GM19328 (cell line): Measurements from ENCODE around the gene PDE4D.

ENCODE experiments used
- ATAC-seq: cut with Tn5 transposase; IDR thresholded peaks from one replicate; pipeline ENCODE4 v1.9.1; 2021; ENCODE audit warnings: mild to moderate bottlenecking, moderate library complexity; ENCODE audit not compliant: unreplicated experiment

Gene PDE4D

DNA sequence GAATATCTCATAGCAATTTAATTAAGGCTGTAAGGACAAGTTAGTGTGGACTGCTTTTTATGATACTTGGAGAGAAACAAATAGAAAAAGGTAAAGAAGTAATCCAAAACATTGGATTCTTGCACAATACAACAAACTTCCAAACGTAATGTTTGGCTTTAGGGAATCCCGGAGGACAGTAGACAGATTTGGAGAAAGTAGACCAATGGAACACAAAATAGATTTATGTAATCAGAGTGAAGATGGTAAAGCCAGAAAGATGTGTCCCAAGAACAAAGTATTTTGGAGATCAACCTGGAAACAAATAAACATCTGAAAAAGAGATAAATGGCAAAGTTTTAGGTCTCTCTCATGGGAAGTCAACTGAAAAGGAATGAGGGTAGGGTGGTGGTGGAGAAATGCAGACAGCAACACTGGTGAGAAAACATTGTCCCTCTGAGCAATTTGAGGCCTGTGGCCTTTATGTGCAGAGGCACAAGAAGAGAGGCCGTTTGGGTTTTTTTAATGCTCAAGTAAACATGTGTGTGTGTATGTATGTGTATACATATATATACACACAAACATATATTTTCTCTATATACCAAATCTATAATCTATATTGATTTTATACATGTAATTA lies 620.6 kb downstream of the PDE4D start:
- no peak for ATAC-seq

DNA sequence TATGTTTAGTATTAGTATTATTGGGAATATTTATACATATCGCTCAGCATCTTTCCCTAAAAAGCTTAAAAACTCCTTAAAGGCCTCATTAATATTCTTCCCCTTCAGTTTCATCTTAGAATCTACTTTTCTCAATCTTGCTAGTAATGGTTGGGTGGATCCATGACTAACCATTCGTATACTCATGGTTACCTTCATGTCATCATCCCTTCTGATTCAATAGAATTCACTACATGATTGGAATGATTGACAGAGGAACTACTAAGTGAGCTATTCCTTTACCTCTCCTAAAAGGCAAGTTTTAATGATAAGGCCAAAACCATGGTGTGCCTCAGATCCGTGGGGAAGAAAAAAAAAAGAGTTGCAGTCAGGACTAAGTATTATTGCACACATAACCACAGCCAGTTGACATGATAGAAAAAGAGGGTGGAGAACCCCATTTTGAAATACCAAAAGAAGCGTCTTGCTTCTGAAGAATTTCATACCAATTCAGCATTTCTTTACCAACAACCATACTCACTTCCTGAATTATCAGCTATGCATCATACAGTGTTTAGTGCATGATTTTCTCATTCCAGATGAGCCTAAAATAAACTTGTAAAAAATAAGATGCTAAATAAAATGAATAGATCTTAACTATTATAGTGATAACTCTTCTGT lies 624.6 kb downstream of the PDE4D start:
- ATAC-seq = no peak

DNA sequence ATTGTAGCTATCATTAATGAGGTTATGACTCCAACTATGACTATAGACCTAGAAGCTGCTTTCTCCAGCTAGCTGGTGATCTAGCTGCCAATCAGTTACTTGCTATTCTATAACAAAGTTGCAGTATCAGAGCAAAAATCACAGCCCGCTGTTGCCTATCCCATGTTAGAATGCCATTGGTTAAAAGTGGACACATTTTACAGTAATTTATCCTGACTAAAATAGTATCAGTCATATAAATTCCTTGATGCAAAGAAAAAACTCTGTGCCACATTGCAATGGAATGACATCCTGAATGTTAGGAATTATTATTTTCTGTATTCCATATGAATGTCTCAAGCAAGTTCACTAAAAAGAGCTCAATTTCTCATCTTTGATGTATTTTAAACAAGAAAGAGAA lies 626.5 kb downstream of the PDE4D start:
- no peak for ATAC-seq

DNA sequence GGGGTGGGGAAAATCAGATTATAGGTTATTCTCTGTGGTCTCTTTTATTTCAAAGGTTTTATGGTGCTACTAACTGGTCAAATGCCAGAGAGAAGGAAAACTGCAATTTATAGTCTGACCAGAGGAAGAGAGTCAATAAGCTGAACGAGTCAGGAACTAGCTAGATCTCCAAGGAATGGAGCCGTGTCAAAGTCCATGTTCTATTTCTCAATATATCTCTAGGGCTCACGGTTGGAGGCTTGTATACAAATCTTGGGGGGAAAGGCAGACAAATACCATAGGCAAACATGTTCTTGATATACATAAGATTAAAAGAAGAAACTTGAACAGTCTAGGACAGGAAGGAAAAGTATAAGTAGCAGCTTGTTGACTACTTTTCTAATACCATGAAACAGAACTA lies 627.1 kb downstream of the PDE4D start:
- ATAC-seq = no peak

DNA sequence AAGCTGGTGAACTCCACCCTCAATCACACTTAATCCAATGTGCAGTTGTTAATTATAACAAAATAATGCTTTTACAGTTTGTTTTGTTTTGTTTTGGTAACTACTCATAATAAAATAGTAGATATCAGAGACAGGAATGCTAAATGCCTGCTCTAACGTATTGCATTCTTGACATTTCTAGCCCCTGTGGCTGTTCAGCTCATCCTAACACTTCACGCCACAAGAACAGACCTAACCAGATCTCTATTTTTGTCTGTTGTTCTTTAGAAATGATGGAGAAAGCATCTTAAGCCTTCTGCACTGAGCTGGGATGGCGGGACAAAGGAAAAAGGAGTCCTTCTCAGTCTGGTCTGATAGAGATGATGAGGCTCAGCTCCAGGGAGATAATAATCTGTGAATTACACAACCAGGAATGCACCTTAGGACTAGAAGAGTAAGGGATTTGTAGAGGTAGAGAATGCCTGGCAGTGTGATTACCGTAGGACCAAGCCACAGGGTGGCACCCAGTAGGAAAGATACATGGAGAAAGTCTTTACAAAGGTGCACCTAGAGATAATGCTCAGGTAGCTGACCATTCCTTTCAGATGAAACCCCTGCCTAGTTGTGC lies 628.8 kb downstream of the PDE4D start:
- ATAC-seq = no peak

DNA sequence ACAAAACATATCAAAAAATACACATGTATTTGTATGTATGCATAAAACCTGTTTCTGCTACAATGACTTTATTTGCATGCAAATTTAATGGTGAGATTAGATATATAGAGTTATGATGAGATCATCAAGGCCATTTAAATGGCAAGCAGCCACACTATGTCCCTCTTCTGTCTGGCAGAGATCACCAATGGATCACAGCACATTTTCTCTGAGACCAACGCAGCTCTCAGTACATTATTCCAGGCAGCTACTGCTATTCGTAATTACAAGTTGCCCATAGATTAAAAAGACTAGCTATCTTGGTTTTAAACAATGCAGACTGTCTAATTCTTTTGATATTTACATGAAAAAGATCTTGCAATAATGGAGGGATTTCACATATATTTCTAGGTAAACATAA lies 629.5 kb downstream of the PDE4D start:
- no peak for ATAC-seq

DNA sequence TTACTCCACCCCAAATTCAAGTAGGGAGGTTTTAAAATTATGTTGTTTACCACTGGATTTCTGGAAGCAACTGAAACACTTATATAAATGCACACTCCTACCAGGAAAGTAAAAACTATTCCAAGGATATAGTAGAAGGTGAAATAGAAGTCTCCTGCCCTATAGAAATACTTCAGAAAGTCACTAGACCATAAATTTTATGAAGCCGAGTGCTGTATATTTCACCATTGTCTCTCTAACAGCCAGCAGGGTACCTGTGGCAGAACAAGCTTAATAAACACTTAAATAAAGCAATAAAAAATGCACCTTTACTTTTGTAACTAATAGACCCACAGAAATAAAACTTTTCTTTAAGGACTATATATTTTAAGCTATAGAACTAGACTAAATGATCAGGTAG lies 631.6 kb downstream of the PDE4D start:
- ATAC-seq = no peak

DNA sequence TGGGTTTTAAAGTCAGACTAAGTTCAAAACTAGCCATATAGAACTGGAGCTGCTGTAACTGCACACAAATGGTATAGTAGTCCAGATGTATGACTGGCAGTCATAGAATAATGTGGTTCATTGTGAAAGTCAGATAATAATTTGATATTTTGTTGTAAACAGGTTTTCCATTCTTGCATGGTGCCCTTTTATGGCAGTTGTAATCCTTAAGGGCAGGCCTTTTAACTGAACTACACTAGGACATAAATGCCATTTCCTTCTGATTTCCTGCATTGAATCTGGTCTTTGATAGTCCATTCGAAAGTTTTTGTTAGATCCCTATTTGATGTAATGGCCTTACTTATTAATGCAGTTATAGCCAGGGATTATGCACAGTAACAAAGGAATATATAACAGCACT lies 632.6 kb downstream of the PDE4D start:
- ATAC-seq = no peak

DNA sequence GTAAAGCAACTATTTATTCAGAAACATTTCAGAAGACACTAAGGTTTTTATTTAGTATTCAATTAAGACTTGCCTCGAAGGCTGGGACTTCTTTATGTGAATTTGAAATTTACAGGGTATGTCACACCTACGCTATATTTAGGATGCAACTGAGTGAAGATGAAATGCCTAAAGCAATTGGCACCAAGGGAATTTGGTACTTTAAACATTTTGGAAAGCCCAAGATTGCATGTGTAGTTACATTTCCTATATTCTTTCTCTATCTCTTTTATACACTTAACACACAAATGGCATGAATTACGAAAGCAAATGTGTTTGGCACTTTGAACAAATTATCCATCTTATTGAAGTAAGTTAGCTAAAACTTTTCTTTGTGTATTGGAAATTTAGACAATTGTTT lies 633.3 kb downstream of the PDE4D start:
- ATAC-seq = no peak

DNA sequence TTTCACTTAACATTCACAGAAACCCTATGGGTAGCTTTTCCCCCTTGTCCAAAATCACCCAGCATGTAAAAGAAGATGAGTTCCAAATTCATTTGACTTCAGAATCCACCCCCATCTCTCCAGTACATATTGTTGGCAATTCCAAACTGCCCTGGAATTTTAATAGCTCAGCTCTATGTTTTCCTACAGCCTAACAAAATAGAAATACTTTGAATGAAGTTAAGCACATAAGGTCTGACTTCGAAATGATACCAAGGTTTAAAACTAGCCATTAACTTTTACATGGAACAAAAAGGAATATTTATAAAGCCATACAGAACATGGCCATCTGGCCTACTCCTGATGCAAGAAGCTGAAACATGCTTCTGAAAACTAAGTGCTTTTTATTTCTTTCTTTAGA lies 634.3 kb downstream of the PDE4D start:
- no peak for ATAC-seq

DNA sequence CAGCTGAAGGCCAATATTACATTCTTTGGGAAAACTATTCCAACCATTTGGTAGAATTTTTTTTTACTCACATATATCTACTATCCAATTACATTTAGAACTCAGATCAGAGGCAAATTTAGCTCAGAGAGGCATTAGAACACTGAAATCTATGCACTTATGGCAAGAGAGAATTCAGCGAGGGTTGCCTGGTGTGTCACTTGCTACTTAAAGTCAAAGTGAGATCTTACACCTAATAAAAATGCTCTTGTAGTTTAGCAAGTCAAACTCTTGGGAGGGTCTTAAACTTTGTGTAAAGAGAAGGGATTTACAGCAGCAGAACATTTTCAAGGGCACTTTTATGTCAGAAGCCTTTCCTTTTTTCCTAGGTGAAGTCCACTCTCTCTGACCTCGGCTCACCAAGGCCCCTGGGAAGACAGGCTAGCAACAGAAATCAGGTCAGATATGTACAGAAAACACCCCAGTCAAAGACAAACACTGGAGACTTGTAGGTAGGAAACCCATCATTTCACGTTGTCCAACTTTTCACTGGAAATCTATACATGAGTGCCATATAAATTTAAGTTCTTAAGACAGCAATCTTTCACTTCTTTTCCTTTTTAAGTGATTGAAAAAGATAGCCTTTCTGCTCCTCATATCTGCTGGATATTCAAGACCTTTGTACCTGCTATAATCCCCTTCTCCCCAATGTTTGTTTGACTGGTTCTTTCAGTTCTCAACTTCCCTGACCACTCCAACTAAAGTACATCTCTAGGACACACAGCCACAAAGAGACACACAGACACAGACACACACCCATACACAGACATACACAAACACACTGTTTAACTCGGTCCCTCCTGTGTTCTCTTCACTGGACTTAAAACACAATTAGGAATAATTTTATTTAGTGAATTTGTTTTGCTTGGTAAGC lies 635.8 kb downstream of the PDE4D start:
- no peak for ATAC-seq

DNA sequence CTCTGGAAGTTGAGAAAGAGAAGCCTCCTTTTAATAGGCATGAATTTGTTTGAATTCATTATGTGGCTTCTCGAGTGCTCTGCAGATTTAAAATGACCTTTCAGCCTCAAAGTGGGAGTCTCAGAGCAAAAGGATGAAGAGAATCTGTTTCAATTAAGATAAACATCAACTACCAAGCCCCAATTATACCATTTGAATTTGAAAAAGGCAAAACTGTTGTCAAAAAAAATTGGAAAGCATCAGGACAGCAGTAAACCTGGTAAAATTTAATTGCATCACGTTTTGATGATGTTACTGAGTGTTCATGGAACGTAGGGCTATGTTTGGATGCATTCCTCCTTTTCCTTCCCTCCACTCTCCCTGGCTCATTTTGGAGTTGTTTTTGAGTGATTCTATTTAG lies 637.2 kb downstream of the PDE4D start:
- no peak for ATAC-seq

DNA sequence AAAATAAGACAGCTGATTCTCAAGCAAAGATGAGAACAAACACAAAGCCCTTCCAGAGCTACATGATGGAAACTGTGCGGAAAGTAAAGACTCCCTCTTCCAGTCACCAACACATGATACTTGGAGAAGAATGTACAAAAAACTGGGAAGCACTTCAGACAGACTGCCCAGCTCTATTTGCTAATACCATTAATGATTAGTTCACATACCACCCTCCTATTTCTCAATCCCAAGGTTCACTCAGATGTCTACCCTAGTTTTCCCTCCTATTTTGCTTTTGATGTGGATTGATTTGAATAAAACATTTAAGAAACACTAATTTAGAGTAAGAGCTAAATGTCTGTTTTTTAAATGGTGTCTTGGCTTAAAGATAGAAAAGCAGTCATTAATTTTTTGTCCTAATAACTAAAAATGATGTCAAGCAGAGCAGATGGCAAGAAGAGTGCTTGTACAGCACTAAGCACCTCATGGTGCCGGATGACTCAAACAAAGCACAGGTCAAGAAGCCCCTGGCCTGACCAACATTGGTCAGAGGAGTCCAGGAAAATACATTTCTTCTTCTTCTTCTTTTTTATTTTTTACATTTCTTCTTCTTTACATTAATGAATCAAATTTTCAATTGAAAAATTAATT lies 639.4 kb downstream of the PDE4D start:
- ATAC-seq = no peak

DNA sequence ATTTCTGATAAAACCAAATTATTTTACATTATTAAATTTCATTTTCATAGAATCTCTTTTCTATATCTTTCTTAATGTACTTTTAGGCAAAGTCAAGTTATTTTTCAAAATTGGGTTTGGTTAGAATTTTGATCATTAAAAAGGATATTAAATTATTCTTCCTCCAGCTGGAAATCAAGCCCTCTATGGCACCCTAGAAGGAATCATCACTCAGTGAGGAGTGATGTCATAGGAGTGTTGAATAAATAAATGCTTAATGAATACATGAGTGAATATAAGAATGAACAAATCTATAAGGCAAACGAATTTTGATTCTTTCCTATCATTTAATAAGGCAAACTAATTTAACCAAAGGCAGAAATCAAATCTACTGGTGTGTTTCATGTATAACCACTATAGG lies 639.9 kb downstream of the PDE4D start:
- no peak for ATAC-seq

DNA sequence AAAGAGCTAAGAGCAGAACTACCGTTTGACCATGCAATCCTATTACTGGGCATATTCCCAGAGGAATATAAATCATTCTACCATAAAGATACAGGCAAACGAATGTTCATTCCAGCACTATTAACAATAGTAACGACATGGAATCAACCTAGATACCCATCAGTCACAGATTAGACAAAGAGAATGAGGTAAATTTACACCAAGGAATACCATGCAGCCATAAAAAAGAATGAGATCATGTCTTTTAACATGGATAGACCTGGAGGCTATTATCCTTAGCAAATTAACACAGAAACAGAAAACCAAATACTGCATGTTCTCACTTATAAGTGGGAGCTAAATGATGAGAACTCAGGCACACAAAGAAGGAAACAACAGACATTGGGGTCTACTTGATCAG lies 641.9 kb downstream of the PDE4D start:
- ATAC-seq = no peak

DNA sequence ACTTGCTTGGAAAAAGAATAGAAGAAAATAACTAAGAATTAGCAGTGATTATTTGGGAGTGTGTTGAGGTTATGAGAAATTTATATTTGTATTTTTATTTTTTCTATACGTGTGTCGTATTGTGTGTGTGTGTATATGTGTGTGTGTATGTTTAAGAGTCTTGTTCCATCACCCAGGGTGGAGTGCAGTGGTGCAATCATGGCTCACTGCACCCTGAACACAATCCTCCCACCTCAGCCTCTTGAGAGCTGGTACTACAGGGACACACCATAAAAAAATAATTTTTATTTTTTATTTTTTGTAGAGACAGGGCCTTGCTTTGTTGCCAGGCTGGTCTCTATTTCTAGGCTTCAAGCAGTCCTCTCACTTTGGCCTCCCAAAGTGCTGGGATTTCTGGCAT lies 643.8 kb downstream of the PDE4D start:
- ATAC-seq = no peak

DNA sequence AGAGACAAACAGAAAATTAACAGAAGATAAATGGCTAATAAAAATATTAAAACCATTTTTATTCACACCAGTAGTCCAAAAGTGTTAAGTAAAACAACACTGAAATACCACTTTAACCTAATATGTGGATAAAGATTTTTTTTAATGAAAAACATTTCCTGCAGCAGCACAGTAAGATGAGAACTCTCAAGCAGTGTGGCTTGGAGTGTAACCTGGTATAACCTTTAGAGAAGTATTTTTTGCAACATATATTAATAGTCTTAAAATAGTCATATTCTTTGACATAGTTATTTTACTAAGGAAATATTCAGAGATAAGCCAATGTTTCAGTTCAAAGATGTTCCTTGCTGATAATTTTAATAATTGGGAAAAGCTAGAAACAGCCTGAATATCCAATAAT lies 644.4 kb downstream of the PDE4D start:
- ATAC-seq = no peak

DNA sequence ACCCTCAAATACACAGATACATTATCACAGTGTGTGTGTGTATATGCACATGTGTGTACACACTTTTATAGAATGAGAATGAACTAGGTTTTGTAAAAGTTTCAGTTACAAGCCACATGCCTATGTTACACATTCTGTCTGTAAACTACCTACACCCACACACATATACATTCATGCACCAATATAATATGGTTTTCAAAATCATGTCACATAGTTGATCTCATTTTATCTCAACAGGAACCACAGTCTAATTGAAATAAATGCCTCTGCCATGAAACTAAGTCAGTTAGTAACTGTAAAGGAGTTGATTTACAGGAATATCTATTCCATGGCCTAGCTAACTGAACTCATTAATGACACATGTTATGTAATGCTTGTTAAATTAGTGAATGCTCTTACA lies 646.6 kb downstream of the PDE4D start:
- ATAC-seq = no peak

DNA sequence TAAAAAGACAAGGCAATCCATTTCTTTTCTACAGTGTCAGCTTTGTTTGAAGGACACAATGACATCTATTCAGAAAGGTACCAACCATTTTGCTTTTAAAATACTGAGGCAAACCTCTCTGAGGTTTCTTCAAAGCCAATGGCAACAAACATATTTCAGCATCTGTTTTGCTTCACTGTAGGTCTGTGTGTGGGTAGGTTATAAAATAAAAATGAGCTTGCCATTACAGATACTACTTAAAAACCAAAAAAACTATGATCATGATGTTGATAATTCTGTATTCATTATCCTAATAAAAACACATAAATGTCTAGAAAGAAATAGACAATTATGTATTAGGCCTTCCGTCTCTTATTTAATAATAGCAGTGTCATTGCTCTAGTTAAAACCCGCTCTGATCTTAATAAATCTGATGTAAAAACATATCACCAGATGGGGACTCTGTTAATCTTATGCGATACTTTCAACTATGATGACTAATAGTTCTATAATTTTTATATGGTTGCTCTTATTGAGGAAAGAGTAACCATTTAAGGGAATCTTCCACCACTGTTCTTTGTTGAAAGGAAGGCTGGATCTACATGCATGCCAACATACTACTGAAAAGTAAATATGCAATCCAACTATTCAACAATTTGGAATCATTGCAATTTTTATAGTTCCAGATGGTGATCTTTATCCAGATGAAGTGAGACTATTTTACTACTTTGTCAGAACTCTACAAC lies 647.2 kb downstream of the PDE4D start:
- ATAC-seq = no peak

DNA sequence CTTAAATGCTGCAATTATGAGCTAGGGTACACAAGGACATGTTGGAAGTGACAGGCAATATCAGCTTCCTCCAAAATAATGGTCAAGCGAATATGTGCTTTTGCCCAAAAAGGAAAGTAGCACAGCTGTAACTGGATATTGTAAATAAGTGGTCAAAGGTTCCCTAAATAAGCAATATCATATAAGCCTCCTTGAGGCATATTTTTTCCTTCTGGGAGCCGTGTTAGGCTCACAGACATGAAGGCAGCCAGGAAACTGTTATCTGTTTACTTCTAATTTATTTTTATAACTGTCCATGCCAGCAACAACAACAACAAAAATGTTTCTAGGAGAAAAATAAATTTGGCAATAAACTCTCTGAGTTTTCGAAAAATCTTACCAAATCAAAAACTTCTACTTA lies 648.3 kb downstream of the PDE4D start:
- ATAC-seq = no peak

DNA sequence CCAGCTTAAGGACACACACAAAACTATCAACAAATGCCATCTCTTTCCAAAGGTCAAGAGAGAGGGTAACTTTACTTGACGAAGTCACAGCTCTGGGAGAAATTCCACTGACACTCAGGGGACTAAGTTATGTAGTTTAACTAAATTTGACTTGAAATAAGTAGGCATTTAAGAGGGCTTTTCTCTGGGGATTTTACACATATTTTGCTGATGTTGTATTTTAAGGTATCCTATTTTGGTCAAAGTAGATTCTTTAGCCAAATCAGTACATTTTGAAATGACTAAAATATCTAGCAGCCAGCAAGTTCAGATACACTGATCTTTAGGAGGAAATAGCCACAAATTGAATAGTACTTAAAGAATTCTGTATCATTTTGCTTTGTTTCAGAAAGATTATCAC lies 652.0 kb downstream of the PDE4D start:
- no peak for ATAC-seq
